Breast epithelium (tissue), 3 donors: ENCODE results near the gene RNLS.

Source experiments
- CTCF ChIP-seq, 3 donors: fragments of 450-650 bp; IDR thresholded peaks; one replicate each; pipeline ENCODE4 v1.5.1; 2016 to 2017; ENCODE audit warnings: antibody characterized with exemption in 3 of 3, mild to moderate bottlenecking in 3 of 3, moderate library complexity in 3 of 3
- POLR2A ChIP-seq: fragments of 450-650 bp; IDR thresholded peaks from one replicate; pipeline ENCODE4 v1.6.1; 2016; ENCODE audit warnings: antibody characterized with exemption, mild to moderate bottlenecking, moderate library complexity
- POLR2AphosphoS5 ChIP-seq, 3 donors: sonication (generic); formaldehyde crosslinking; IDR thresholded peaks; one replicate each; pipeline ENCODE4 v1.6.1; 2017; ENCODE audit warnings: antibody characterized with exemption in 3 of 3

DNA sequence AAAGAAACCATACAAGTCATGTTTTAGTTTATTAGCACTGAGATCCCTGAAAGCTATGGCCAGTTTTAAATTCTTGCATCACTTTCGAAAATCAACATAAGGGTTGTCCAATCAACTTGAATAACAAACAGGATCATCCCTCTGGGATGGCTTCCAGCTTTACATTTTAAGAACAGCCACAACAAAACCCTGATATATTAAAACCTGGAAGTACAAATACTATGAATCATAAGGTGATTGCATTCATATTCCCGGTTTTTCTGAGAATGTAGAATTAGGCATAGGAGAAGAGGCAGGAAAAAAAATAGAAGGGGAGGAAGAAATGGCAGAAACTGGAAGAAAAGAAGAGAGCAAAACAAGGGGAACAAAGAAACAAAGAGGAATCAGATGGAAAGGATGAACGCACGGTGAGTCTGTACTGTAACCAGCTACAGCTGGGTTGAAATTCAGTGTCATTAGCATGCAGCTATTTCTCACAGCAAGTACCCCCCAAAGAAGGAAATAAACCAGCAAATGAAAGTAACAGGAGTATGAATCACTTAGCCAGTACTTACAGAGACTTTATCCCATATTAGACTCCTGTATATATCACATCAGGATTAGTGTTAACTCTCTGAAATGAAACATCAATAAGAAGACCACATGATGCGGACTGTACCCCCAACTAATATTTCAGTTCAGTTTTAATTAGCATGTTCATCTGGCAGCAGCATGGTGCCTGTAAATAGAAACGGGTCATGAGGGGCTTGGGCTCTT is 301.3 kb downstream of the RNLS start:
- TF ChIP-seq CTCF (IDR thresholded peaks at IDR 0.05): no peak
- no peak for TF ChIP-seq POLR2A
- TF ChIP-seq POLR2AphosphoS5 (IDR thresholded peaks at IDR 0.05): no peak
